Effector memory CD8-positive, alpha-beta T cell (primary cell): ENCODE measurements around the gene MPP3.

Experiments
- ATAC-seq: fragments of 150-1000 bp; cut with Tn5 transposase; replicated peaks from 2 replicates; pipeline ENCODE4 v1.10.0; 2021; ENCODE audit warnings: mild to moderate bottlenecking, moderate library complexity
- DNase-seq, 3 experiments: peaks; one replicate each; pipeline ENCODE4 v3.0.0; 2021
- H3K27ac Mint-ChIP-seq, 2 donors: one replicate each; pipeline ENCODE4 v1.8.0; 2022; ENCODE audit warnings: mild to moderate bottlenecking in 2 of 2, mixed read lengths in 2 of 2, moderate library complexity in 2 of 2
- H3K27me3 Mint-ChIP-seq, 2 donors: one replicate each; pipeline ENCODE4 v1.8.0; 2022; ENCODE audit warnings: mixed read lengths in 2 of 2
- H3K36me3 Mint-ChIP-seq: one replicate; pipeline ENCODE4 v1.8.0; 2022; ENCODE audit warnings: mild to moderate bottlenecking, moderate library complexity, mixed read lengths; ENCODE audit not compliant: insufficient read depth
- H3K4me1 Mint-ChIP-seq, 2 donors: one replicate each; pipeline ENCODE4 v1.8.0; 2022; ENCODE audit warnings: low read depth in 2 of 2, mixed read lengths in 2 of 2
- H3K4me3 Mint-ChIP-seq, 2 donors: one replicate each; pipeline ENCODE4 v1.8.0; 2022; ENCODE audit warnings: mild to moderate bottlenecking in 2 of 2, mixed read lengths in 2 of 2, moderate library complexity in 2 of 2
- H3K9me3 Mint-ChIP-seq, 2 donors: one replicate each; pipeline ENCODE4 v1.8.0; 2022; ENCODE audit warnings: mixed read lengths in 2 of 2

Gene MPP3

DNA sequence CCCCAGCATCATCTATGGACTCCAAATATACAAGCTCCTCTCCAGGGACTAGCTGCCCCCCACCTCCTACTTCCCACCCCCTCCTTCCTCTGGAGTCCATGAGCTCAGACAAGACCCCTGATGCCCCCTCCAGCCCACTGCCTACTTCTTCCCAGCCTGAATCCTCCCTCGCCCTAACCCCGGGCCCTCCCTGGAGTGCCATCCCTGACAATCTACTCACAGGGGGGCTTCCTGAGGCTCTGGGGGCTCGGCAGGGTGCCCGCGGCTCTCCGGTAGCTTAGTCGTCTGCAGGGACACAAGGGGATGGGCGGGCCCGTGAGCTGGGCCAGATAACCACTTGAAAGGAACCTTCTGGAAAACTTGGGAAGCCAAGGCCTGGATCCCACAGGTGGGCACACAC lies 15.1 kb downstream of the MPP3 start:
- ATAC-seq = no peak
- Mint-ChIP-seq H3K9me3 (no peaks in the 10 kb centered on the region), H3K27ac (no peak overlapping the region), H3K4me3 (no peak overlapping the region), H3K4me1 (no peaks in the 10 kb centered on the region), H3K27me3 (peaks cover 6 to 9% of the 10 kb centered on the region in 2 donors), H3K36me3 (no peaks in the 10 kb centered on the region)
- DNase-seq = no peak

DNA sequence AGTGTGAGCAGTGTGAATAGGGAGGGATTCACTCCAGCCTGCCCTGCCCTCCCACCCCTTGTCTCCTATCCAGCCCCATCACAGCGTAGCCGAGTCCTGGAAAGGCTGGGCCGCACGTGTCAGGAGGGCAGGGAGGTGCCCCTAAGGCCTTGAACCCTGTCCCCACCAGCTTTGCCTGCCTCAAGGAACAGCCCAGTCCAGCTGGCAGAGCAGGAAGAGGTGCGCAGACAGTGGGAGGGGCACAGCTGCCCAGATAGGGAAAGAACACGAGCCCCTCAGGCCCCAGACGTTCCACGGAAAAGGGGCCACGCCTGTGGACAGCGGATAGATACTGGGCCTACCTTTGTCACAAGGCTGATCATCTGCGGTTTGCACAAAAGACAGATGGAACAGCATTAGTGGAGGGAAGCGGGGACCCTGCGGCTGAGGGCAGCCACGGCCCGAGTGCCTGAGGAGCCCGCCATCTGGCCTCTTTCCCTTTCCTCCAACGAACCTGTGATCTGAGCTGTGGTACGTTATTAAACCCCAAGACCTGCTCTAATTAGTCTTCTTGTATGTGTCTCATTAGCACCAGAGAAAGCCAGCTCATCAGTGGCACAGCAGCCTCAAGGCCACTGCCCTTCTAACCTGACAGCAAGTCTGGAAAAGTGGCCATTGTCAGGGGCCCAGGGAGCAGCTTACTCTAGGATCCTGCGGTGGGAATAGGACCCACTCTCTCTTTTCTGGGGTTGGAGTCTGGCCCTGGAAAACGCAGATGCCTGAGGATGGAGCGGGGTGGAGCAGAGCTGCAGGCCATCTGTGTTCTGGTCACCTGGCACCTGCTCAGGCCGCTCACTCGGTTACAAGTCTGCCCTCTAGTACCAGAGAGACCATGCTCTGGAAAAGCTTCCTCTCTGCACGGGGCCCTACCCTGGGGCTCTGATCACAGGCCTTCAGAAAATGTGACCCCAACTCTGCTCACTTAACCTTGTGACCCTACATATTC lies 16.3 kb downstream of the MPP3 start:
- H3K27me3 Mint-ChIP-seq = peaks cover 17 to 21% of the 10 kb centered on the region in 2 donors
- H3K36me3 Mint-ChIP-seq = no peaks in the 10 kb centered on the region
- H3K4me1 Mint-ChIP-seq = no peaks in the 10 kb centered on the region
- H3K9me3 Mint-ChIP-seq = no peaks in the 10 kb centered on the region
- no peak overlapping the region for H3K27ac Mint-ChIP-seq
- H3K4me3 Mint-ChIP-seq = no peak overlapping the region
- DNase-seq (no peak), ATAC-seq (no peak)

DNA sequence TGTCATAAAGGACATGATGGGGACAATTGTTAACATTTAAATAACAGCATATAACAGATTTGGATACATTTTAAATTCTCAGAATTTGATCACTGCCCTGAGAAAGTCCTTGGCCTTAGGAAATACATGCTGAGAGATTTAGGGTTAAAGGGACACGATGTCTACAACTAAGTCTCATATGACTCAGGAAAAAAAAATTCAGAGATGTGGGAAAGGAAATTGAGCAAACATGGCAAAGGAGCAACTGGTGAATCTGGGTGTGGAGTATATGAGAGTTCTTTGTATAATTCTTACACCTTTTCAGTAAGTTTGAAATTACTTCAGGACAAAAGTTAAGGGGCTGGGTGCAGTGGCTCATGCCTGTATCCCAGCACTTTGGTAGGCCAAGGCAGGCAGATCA lies 18.2 kb downstream of the MPP3 start:
- Mint-ChIP-seq H3K9me3 (no peaks in the 10 kb centered on the region), H3K27ac (no peak overlapping the region), H3K27me3 (peaks cover 25 to 38% of the 10 kb centered on the region in 2 donors), H3K4me1 (no peaks in the 10 kb centered on the region), H3K4me3 (no peak overlapping the region), H3K36me3 (no peaks in the 10 kb centered on the region)
- ATAC-seq (no peak), DNase-seq (no peak)

DNA sequence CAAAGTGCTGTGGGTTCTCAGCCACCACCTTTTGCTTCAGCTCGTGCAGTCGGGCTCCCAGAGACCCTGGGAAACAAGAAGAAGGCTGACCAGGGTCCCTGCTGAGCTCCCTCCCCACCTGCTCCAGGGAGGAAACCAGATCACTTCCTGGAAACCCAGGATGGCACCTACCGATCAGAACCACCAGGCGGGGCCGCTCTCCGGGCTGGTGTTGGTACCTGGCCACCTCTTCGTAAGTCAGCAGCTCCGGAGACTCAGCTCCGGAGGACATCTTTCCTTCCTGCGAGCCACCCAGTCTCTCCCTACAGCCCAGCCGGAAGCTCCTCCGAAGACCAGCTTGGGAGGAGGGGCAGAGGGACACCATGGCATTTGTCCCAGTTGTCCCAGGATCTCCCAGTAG lies 18.9 kb downstream of the MPP3 start:
- Mint-ChIP-seq H3K27me3 (peaks cover 25 to 38% of the 10 kb centered on the region in 2 donors), H3K4me1 (no peaks in the 10 kb centered on the region), H3K4me3 (no peak overlapping the region), H3K9me3 (no peaks in the 10 kb centered on the region), H3K36me3 (no peaks in the 10 kb centered on the region), H3K27ac (no peak overlapping the region)
- ATAC-seq = no peak
- DNase-seq = no peak

DNA sequence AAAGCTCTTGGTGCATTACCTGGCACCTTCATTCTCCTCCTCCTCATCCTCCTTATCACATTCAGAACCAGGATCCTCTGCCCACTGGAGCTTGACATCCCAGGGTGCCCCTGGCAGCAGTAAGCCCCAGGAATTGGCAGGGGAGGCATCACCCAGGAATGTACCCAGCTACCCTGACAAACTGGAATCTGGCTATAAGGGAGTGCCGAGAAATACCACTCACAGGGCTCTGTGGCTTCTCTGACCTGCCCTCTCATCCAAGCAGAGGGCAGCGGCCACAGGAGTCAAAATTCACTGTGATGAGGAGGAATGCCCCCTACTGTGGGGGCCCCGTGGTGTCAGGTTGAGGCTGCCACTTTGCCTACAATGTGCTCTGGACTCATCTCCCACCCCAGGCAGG lies 19.6 kb downstream of the MPP3 start:
- Mint-ChIP-seq H3K4me3 (no peak overlapping the region), H3K36me3 (no peaks in the 10 kb centered on the region), H3K27me3 (peaks cover 28 to 38% of the 10 kb centered on the region in 2 donors), H3K9me3 (no peaks in the 10 kb centered on the region), H3K4me1 (no peaks in the 10 kb centered on the region), H3K27ac (no peak overlapping the region)
- DNase-seq = no peak
- no peak for ATAC-seq

DNA sequence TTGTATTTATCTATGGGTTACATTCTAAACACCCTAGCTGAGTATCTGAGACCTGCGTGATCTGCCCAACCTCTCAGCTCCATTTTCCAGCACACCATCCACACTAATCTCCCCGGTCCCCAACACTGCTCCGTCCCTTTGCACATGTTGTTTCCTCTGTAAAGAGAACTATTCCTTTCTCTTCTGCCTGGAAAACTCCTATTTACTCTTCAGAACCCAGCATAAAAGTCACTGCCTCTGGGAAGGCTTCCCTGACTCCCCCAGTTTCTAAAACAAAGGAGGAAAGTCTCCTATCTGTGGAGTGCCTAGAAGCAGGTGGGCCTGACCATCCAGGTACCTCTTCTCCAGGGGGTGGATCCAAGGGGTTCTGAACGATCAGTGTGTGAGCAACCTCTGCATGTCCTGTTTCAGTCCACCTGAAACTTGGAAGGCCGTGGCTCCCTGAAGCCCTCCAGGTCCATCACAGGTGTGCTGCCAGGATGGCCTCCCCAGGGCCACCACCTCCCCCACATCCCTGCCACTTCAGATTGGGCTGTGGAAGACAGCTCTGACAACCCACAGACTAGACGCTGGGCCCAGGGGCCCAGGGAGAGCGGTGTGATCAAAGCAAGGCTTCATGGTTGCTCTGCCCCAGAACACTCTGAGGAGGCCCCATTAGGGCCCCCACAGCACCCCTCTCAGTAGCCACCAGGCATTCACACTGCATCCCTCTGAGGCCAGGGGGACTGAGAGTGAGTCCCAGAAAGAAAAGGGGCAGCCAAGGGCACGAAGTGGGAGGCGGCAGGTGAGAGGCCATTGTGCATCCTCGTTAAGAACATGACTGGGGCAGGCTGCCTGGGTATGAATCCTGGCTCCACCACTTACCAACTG lies 20.3 kb downstream of the MPP3 start:
- Mint-ChIP-seq H3K4me1 (no peaks in the 10 kb centered on the region), H3K36me3 (no peaks in the 10 kb centered on the region), H3K9me3 (no peaks in the 10 kb centered on the region), H3K4me3 (no peak overlapping the region), H3K27ac (no peak overlapping the region), H3K27me3 (peaks cover 31 to 38% of the 10 kb centered on the region in 2 donors)
- DNase-seq = no peak
- ATAC-seq = no peak

DNA sequence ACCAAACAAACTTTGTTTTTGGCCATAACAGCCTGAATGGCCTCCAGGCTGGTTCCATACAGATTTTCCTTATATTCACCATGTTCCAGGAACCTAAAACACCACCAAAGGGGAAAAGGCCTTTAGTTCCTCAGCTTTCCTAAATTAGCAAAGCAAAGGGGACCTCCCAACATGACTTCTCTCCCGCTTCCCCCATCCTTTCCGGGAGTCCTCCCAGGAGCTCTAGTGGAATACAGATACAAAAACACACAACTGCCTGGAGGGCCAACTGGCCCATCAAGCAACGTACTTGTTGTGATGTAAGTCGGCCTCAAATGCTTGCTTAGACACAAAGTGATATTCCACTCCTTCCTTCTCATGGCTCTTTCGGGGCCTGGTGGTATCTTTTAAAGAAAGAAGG lies 22.1 kb downstream of the MPP3 start:
- H3K27ac Mint-ChIP-seq = no peak overlapping the region
- DNase-seq (no peak), ATAC-seq (no peak)
- H3K4me3 Mint-ChIP-seq = no peak overlapping the region
- peaks cover 31 to 45% of the 10 kb centered on the region in 2 donors for H3K27me3 Mint-ChIP-seq
- H3K36me3 Mint-ChIP-seq = no peaks in the 10 kb centered on the region
- H3K4me1 Mint-ChIP-seq = no peaks in the 10 kb centered on the region
- H3K9me3 Mint-ChIP-seq = no peaks in the 10 kb centered on the region

DNA sequence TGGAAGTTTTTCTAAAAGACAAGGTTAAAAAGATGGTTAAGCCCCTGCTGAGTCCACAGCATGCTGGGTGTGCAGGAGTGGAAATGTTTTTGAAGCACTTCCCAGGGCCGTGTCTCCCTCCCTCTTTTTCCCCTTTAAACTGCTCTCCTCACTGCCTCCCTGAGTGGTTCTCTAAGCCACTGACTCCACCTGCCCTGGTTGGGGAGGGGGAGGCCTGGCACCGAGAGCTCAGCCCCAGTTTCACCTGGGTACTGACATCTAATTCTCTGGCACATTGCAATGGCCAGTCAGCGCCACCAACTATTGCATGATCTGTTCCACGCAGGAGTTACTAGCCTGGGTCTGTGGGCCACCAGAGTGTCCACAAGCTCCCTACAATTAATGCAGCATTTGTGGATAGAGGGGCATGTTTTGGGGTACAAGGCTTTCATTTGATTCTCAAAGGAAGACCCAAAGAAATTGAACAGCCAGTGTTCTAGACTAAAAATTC lies 22.7 kb downstream of the MPP3 start:
- no peaks in the 10 kb centered on the region for H3K36me3 Mint-ChIP-seq
- H3K27ac Mint-ChIP-seq = no peak overlapping the region
- H3K9me3 Mint-ChIP-seq = no peaks in the 10 kb centered on the region
- H3K4me3 Mint-ChIP-seq = no peak overlapping the region
- peaks cover 33 to 49% of the 10 kb centered on the region in 2 donors for H3K27me3 Mint-ChIP-seq
- H3K4me1 Mint-ChIP-seq = no peaks in the 10 kb centered on the region
- ATAC-seq (no peak), DNase-seq (no peak)

DNA sequence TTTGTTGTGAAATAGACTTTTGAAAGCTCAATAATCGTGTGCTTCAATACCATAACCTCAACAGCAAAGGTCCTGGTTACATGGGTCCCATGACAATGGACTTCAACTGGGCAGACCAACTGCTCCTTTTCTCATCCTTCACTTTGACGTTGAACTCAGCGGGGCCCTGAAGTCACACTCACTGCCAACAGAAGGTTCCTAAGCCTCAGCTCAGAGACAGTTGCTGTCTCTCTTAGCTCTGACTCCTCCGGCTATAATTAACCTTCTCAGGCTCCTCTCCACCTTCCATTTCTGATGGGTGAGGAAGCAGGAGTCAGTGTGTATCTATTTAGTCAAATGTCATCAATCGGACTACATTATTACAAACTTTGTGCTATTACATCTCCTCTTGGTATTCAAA lies 23.8 kb downstream of the MPP3 start:
- Mint-ChIP-seq H3K36me3 (no peaks in the 10 kb centered on the region), H3K4me3 (no peak overlapping the region), H3K9me3 (no peaks in the 10 kb centered on the region), H3K27me3 (peaks cover 40 to 61% of the 10 kb centered on the region in 2 donors), H3K27ac (no peak overlapping the region), H3K4me1 (no peaks in the 10 kb centered on the region)
- DNase-seq = no peak
- ATAC-seq = no peak

DNA sequence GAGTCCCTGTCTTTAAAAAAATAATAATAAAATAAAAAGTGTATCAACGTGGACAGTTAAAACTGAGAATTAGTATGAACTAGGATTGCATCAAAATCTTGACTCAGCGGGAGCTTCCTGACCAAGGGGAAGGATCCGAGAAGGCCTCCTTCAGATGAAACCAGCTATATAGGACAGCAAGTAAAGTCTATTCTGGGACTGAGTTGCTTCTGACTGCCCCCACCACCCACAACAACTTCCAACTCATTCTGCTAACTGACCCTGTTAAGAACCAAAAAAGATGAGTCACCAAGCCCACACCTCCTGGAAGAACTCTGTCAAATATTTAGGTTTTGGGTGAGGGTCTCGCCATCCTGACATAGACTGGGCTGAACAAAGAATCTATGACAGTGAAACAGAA lies 24.9 kb downstream of the MPP3 start:
- Mint-ChIP-seq H3K4me1 (no peaks in the 10 kb centered on the region), H3K27me3 (peaks cover 46 to 64% of the 10 kb centered on the region in 2 donors), H3K4me3 (no peak overlapping the region), H3K27ac (no peak overlapping the region), H3K9me3 (no peaks in the 10 kb centered on the region), H3K36me3 (no peaks in the 10 kb centered on the region)
- DNase-seq (no peak), ATAC-seq (no peak)

DNA sequence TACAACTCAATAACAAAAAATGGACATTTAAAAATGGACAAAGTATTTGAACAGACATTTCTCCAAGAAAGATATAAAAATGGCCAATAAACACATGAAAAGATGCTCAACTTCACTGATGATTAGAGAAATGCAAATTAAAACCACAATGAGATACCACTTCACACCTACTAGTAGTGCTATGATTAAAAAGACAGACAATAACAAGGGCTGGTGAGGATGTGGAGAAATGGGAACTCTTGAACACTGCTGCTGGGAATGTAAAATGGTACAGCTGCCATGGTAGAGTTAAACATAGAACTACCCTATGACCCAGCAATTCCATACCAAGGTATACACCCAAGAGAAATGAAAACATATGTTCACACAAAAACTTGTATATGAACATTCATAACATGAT lies 27.8 kb downstream of the MPP3 start:
- H3K27ac Mint-ChIP-seq = no peak overlapping the region
- no peaks in the 10 kb centered on the region for H3K9me3 Mint-ChIP-seq
- H3K4me1 Mint-ChIP-seq = no peaks in the 10 kb centered on the region
- ATAC-seq (no peak), DNase-seq (no peak)
- peaks cover 38 to 63% of the 10 kb centered on the region in 2 donors for H3K27me3 Mint-ChIP-seq
- H3K4me3 Mint-ChIP-seq = no peak overlapping the region
- no peaks in the 10 kb centered on the region for H3K36me3 Mint-ChIP-seq

DNA sequence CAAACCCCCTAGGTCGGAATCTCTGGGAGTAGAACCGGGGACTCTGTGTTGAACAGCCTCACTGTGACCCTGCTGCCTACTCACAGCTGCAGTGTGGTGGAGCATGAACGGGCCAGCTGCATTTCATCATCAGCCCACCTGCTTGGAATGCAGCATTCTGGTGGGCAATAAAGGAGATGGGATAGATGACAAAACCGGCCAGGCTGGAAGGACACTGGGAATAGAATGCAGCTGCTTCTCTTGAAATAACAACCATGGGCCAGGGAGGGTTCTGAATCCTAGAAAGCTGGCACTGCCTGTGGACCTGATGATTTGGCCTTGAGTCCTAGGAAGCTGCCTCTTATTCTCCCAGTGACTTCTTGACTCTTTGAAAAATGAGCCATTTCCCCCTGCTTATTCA lies 29.2 kb downstream of the MPP3 start:
- Mint-ChIP-seq H3K27me3 (peaks cover 38 to 62% of the 10 kb centered on the region in 2 donors), H3K9me3 (no peaks in the 10 kb centered on the region), H3K36me3 (no peaks in the 10 kb centered on the region), H3K4me1 (no peaks in the 10 kb centered on the region), H3K4me3 (no peak overlapping the region), H3K27ac (no peak overlapping the region)
- DNase-seq (no peak), ATAC-seq (no peak)

DNA sequence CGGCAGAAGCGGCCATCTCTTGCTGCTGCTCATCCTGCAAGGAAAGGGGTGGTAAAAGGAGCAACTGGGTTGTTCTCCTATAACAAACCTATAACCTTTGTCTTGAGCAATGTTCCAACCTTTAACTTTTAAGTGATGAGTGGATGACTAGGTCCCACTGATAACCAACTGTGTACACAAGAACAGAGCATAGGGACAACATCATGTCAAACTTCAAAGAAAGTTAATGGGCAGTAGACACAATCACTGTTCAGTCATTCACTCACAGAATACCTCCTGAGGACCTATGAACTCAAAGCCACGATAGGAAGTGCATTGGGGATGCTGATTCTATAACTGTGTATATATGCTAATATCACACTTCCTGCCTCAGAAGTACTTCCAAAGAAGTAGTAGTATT lies 31.1 kb downstream of the MPP3 start:
- DNase-seq = no peak
- no peaks in the 10 kb centered on the region for H3K4me1 Mint-ChIP-seq
- peaks cover 40 to 66% of the 10 kb centered on the region in 2 donors for H3K27me3 Mint-ChIP-seq
- no peak for ATAC-seq
- H3K27ac Mint-ChIP-seq = no peak overlapping the region
- no peaks in the 10 kb centered on the region for H3K9me3 Mint-ChIP-seq
- H3K36me3 Mint-ChIP-seq = no peaks in the 10 kb centered on the region
- H3K4me3 Mint-ChIP-seq = no peak overlapping the region
